Measurements from ENCODE around the gene TUBGCP2.

Gene TUBGCP2

GRCh38 chr10:133339708-133340380 lies 31.2 kb upstream of the TUBGCP2 start:
- DNase-seq: no peak

GRCh38 chr10:133338080-133339071 lies 29.7 kb upstream of the TUBGCP2 start:
- no peak for DNase-seq

- DNase-seq: no peak
Observed at GRCh38 chr10:133337370-133337725, 28.7 kb upstream of the TUBGCP2 start.

- DNase-seq: peak; percentile 38
Observed at GRCh38 chr10:133336577-133337369, 28.1 kb upstream of the TUBGCP2 start, which contains the start of gene CALY. Gene CALY (minus strand): TSS chr10:133336896. CDS start chr10:133328989, 7,907 bp downstream.

GRCh38 chr10:133336118-133336576 lies 27.5 kb upstream of the TUBGCP2 start:
- peak; percentile 41 for DNase-seq

GRCh38 chr10:133335246-133336117 lies 26.8 kb upstream of the TUBGCP2 start:
- peak; percentile 75 for DNase-seq

- peak; percentile 64 for DNase-seq
Observed at GRCh38 chr10:133334503-133335245, 26.0 kb upstream of the TUBGCP2 start.

- DNase-seq: peak; percentile 23
Observed at GRCh38 chr10:133332936-133333699, 24.4 kb upstream of the TUBGCP2 start.

GRCh38 chr10:133329491-133330202 lies 21.0 kb upstream of the TUBGCP2 start:
- peak; percentile 96 for DNase-seq

- DNase-seq: no peak
Observed at GRCh38 chr10:133328358-133329343, 20.0 kb upstream of the TUBGCP2 start.

GRCh38 chr10:133327651-133328357 lies 19.1 kb upstream of the TUBGCP2 start:
- no peak for DNase-seq

GRCh38 chr10:133326745-133327650 lies 18.3 kb upstream of the TUBGCP2 start:
- DNase-seq: no peak

GRCh38 chr10:133326223-133326551 lies 17.5 kb upstream of the TUBGCP2 start:
- no peak for DNase-seq

- DNase-seq: no peak
Observed at GRCh38 chr10:133325440-133326222, 17.0 kb upstream of the TUBGCP2 start.

GRCh38 chr10:133324857-133325260 lies 16.2 kb upstream of the TUBGCP2 start:
- DNase-seq: no peak
